Measurements from ENCODE around the gene PRR23E. TPM values are rescaled to one million over a fixed set of nuclear protein-coding genes. Genes with fewer than 3 reads are reported as not detected.

Gene PRR23E, protein sequence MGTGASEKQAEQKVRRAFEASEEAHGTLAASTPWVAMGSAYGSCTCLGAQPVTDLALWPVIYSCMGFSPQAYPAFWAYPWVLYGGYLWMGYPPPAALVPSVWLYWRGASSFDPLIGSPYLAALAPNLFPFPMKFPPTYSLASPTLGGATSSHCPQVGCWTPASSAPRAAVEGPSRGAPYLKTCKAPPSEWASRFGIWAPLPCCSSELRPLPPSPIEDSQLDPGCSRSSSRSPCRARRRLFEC
- total RNA-seq (2022; extraction: Qiagen RNA extraction; ENCODE audit: low read depth), result not detected in 5 replicates

GRCh38 chr3:127192576-127193232, at the start of gene PRR23E:
PRR23E (plus strand) TSS chr3:127193131; CDS start chr3:127196686, 3,555 bp downstream.

Other genes starting within 250 kb of the PRR23E start
- 17.7 to 27.0 TPM (median 22.9 TPM) in 5 replicates for gene PLXNA1, start 210.0 kb upstream of the PRR23E start, total RNA-seq (2022; extraction: Qiagen RNA extraction; ENCODE audit: low read depth)
- 0.07 to 0.15 TPM in 2 of 5 replicates, not detected in the others for gene PRR20G, start 94.9 kb downstream of the PRR23E start, total RNA-seq (2022; extraction: Qiagen RNA extraction; ENCODE audit: low read depth)

Data from A549 treated with DMSO at 1 μM for 4 hours (cell line).